CD4-positive, CD25-positive, alpha-beta regulatory T cell (primary cell): ENCODE results near the gene SLC2A13. TPM values are rescaled to one million over a fixed set of nuclear protein-coding genes. Genes with fewer than 3 reads are reported as not detected.

Experiments
- ATAC-seq, 2 donors: fragments of 150-1000 bp; cut with Tn5 transposase; one replicate each; pipeline ENCODE4 v1.10.0; 2021; ENCODE audit warnings: low read depth in 2 of 2, moderate number of reproducible peaks in 2 of 2, moderate library complexity in 1 of 2
- DNase-seq, 3 donors: peaks; one replicate each; pipeline versions ENCODE4 v3.0.0 to v3.0.0-alpha.2; 2012 to 2022; ENCODE audit warnings: mixed read lengths in 1 of 3
- H3K27ac ChIP-seq: one replicate; pipeline ENCODE4 v1.7.0; 2013; ENCODE audit warnings: mild to moderate bottlenecking, low read length; ENCODE audit not compliant: insufficient read depth, poor library complexity, severe bottlenecking
- H3K27me3 ChIP-seq: one replicate; pipeline ENCODE4 v1.7.0; 2013; ENCODE audit warnings: low read length; ENCODE audit not compliant: control insufficient read depth, insufficient read depth
- H3K36me3 ChIP-seq: one replicate; pipeline ENCODE4 v1.7.0; 2013; ENCODE audit warnings: mild to moderate bottlenecking, low read length, moderate library complexity; ENCODE audit not compliant: control insufficient read depth, insufficient read depth
- H3K4me1 ChIP-seq: 2 replicates; pipeline ENCODE4 v1.7.0; 2013; ENCODE audit warnings: mild to moderate bottlenecking, low read length; ENCODE audit not compliant: insufficient read depth, control insufficient read depth, poor library complexity, severe bottlenecking
- H3K4me3 ChIP-seq: one replicate; pipeline ENCODE4 v1.7.0; 2013; ENCODE audit warnings: low read depth, mild to moderate bottlenecking, low read length, moderate library complexity
- H3K9me3 ChIP-seq, 2 experiments: 1 replicate in 1 of 2; 2 replicates in 1 of 2; pipeline ENCODE4 v1.7.0; 2013; ENCODE audit warnings: low read length in 2 of 2, mild to moderate bottlenecking in 1 of 2, moderate library complexity in 1 of 2; ENCODE audit not compliant: control insufficient read depth in 2 of 2
- H3K27ac Mint-ChIP-seq, 3 donors: one replicate each; pipeline ENCODE4 v1.8.0; 2020 to 2022; ENCODE audit warnings: mild to moderate bottlenecking in 3 of 3, mixed read lengths in 3 of 3, moderate library complexity in 2 of 3
- H3K27me3 Mint-ChIP-seq: one replicate; pipeline ENCODE4 v1.8.0; 2022; ENCODE audit warnings: mild to moderate bottlenecking, mixed read lengths
- H3K36me3 Mint-ChIP-seq: one replicate; pipeline ENCODE4 v1.8.0; 2020; ENCODE audit warnings: mixed read lengths
- H3K4me1 Mint-ChIP-seq, 4 donors: one replicate each; pipeline ENCODE4 v1.8.0; 2020 to 2022; ENCODE audit warnings: mixed read lengths in 4 of 4, mild to moderate bottlenecking in 1 of 4
- H3K4me3 Mint-ChIP-seq, 4 donors: one replicate each; pipeline ENCODE4 v1.8.0; 2020 to 2022; ENCODE audit warnings: mild to moderate bottlenecking in 4 of 4, mixed read lengths in 4 of 4, moderate library complexity in 3 of 4
- H3K9me3 Mint-ChIP-seq, 7 donors: one replicate each; pipeline ENCODE4 v1.8.0; 2020 to 2022; ENCODE audit warnings: mixed read lengths in 7 of 7, mild to moderate bottlenecking in 3 of 7, moderate library complexity in 2 of 7
- polyA plus RNA-seq, 4 donors: library from polyadenylated mRNA; unstranded; fragments of 300-500 nt; fragmentation: Illumina TruSeq; gene quantifications; one replicate each; pipeline ENCODE4 v1.2.3, GENCODE V29; 2021
- total RNA-seq: library from RNA; stranded (reverse); gene quantifications from one replicate; pipeline ENCODE4 v1.2.3, GENCODE V29; 2022

SLC2A13 gene
- total and polyA plus RNA-seq, 5 donors from 2014 or later = 0.96 to 4.4 (median 1.9) TPM

- Histone ChIP-seq H3K27ac (no peak overlapping the region), H3K4me1 (no peaks in the 10 kb centered on the region), H3K27me3 (no peaks in the 10 kb centered on the region), H3K36me3 (no peaks in the 10 kb centered on the region), H3K4me3 (no peak overlapping the region), H3K9me3 (no peaks in the 10 kb centered on the region)
- Mint-ChIP-seq H3K36me3 (no peaks in the 10 kb centered on the region), H3K27ac (no peak overlapping the region), H3K27me3 (no peaks in the 10 kb centered on the region), H3K4me3 (no peak overlapping the region), H3K4me1 (no peaks in the 10 kb centered on the region), H3K9me3 (no peaks in the 10 kb centered on the region)
- DNase-seq = no peak
- no peak for ATAC-seq
Measured at GRCh38 chr12:39887856-39888255, 218.0 kb downstream of the SLC2A13 start.

- H3K9me3 Mint-ChIP-seq = peaks cover 0 to 6% (median 0%) of the 10 kb centered on the region in 7 donors
- H3K4me3 ChIP-seq = no peak overlapping the region
- H3K4me3 Mint-ChIP-seq = no peak overlapping the region
- H3K36me3 ChIP-seq = no peaks in the 10 kb centered on the region
- no peak for ATAC-seq
- H3K27ac Mint-ChIP-seq = no peak overlapping the region
- H3K27me3 Mint-ChIP-seq = no peaks in the 10 kb centered on the region
- H3K4me1 Mint-ChIP-seq = no peaks in the 10 kb centered on the region
- no peaks in the 10 kb centered on the region for H3K36me3 Mint-ChIP-seq
- H3K4me1 ChIP-seq = no peaks in the 10 kb centered on the region
- no peak overlapping the region for H3K27ac ChIP-seq
- no peaks in the 10 kb centered on the region for H3K27me3 ChIP-seq
- H3K9me3 ChIP-seq = no peaks in the 10 kb centered on the region
- DNase-seq = no peak
Measured at GRCh38 chr12:39886106-39886505, 219.8 kb downstream of the SLC2A13 start.

- Histone ChIP-seq H3K27me3 (no peaks in the 10 kb centered on the region), H3K9me3 (peaks cover 0 to 2% of the 10 kb centered on the region in 2 experiments), H3K4me3 (no peak overlapping the region), H3K27ac (no peak overlapping the region), H3K36me3 (no peaks in the 10 kb centered on the region), H3K4me1 (no peaks in the 10 kb centered on the region)
- Mint-ChIP-seq H3K9me3 (peaks cover 0 to 13% (median 2%) of the 10 kb centered on the region in 7 donors), H3K4me1 (no peaks in the 10 kb centered on the region), H3K27me3 (no peaks in the 10 kb centered on the region), H3K36me3 (no peaks in the 10 kb centered on the region), H3K4me3 (no peak overlapping the region), H3K27ac (no peak overlapping the region)
- no peak for ATAC-seq
- no peak for DNase-seq
Measured at GRCh38 chr12:39884616-39885125, 221.2 kb downstream of the SLC2A13 start.

GRCh38 chr12:39883411-39883810, 222.5 kb downstream of the SLC2A13 start:
- Mint-ChIP-seq H3K27ac (no peak overlapping the region), H3K4me3 (no peak overlapping the region), H3K4me1 (no peaks in the 10 kb centered on the region), H3K27me3 (no peaks in the 10 kb centered on the region), H3K9me3 (peaks cover 0 to 13% (median 3%) of the 10 kb centered on the region in 7 donors), H3K36me3 (peaks cover under 1% of the 10 kb centered on the region)
- Histone ChIP-seq H3K4me3 (no peak overlapping the region), H3K9me3 (peaks cover 6 to 9% of the 10 kb centered on the region in 2 experiments), H3K27ac (no peak overlapping the region), H3K36me3 (no peaks in the 10 kb centered on the region), H3K4me1 (no peaks in the 10 kb centered on the region), H3K27me3 (no peaks in the 10 kb centered on the region)
- DNase-seq (no peak), ATAC-seq (no peak)

GRCh38 chr12:39878753-39879152, 227.1 kb downstream of the SLC2A13 start:
- H3K27ac ChIP-seq = no peak overlapping the region
- H3K9me3 Mint-ChIP-seq = peaks cover 0 to 16% (median 10%) of the 10 kb centered on the region in 7 donors

GRCh38 chr12:39875721-39876120, 230.2 kb downstream of the SLC2A13 start:
- no peak overlapping the region for H3K27ac Mint-ChIP-seq
- Histone ChIP-seq H3K9me3 (peaks cover 9 to 15% of the 10 kb centered on the region in 2 experiments), H3K4me3 (no peak overlapping the region), H3K36me3 (no peaks in the 10 kb centered on the region), H3K27ac (no peak overlapping the region), H3K27me3 (no peaks in the 10 kb centered on the region), H3K4me1 (no peaks in the 10 kb centered on the region)
- peaks cover 0 to 11% (median 6%) of the 10 kb centered on the region in 7 donors for H3K9me3 Mint-ChIP-seq
- no peak overlapping the region for H3K4me3 Mint-ChIP-seq
- DNase-seq (no peak), ATAC-seq (no peak)
- H3K36me3 Mint-ChIP-seq = peaks cover 7% of the 10 kb centered on the region
- no peaks in the 10 kb centered on the region for H3K27me3 Mint-ChIP-seq
- no peaks in the 10 kb centered on the region for H3K4me1 Mint-ChIP-seq

More at GRCh38 chr12:39878753-39879152, 227.1 kb downstream of the SLC2A13 start:
- Mint-ChIP-seq H3K36me3 (peaks cover 7% of the 10 kb centered on the region), H3K27me3 (no peaks in the 10 kb centered on the region), H3K27ac (no peak overlapping the region), H3K4me3 (no peak overlapping the region), H3K4me1 (no peaks in the 10 kb centered on the region)
- Histone ChIP-seq H3K9me3 (peaks cover 9 to 15% of the 10 kb centered on the region in 2 experiments), H3K4me1 (no peaks in the 10 kb centered on the region), H3K36me3 (no peaks in the 10 kb centered on the region), H3K27me3 (no peaks in the 10 kb centered on the region), H3K4me3 (no peak overlapping the region)
- DNase-seq = no peak
- ATAC-seq = no peak

GRCh38 chr12:39874785-39875184, 231.1 kb downstream of the SLC2A13 start:
- Mint-ChIP-seq H3K4me1 (no peaks in the 10 kb centered on the region), H3K9me3 (peaks cover 0 to 8% (median 5%) of the 10 kb centered on the region in 7 donors)

GRCh38 chr12:39873065-39873464, 232.8 kb downstream of the SLC2A13 start:
- Mint-ChIP-seq H3K27me3 (no peaks in the 10 kb centered on the region), H3K4me1 (no peaks in the 10 kb centered on the region), H3K4me3 (no peak overlapping the region), H3K36me3 (peaks cover 8% of the 10 kb centered on the region), H3K27ac (no peak overlapping the region), H3K9me3 (peaks cover 0 to 4% (median 1%) of the 10 kb centered on the region in 7 donors)
- no peak overlapping the region for H3K4me3 ChIP-seq
- H3K36me3 ChIP-seq = no peaks in the 10 kb centered on the region
- no peaks in the 10 kb centered on the region for H3K27me3 ChIP-seq
- no peak overlapping the region for H3K27ac ChIP-seq
- ATAC-seq (no peak), DNase-seq (no peak)
- peaks cover under 1 to 5% of the 10 kb centered on the region in 2 experiments for H3K9me3 ChIP-seq
- no peaks in the 10 kb centered on the region for H3K4me1 ChIP-seq

More at GRCh38 chr12:39874785-39875184, 231.1 kb downstream of the SLC2A13 start:
- no peaks in the 10 kb centered on the region for H3K4me1 ChIP-seq
- no peaks in the 10 kb centered on the region for H3K36me3 ChIP-seq
- no peak overlapping the region for H3K27ac Mint-ChIP-seq
- DNase-seq (no peak), ATAC-seq (no peak)
- H3K4me3 Mint-ChIP-seq = no peak overlapping the region
- peaks cover 10% of the 10 kb centered on the region for H3K36me3 Mint-ChIP-seq
- H3K27me3 Mint-ChIP-seq = no peaks in the 10 kb centered on the region
- H3K9me3 ChIP-seq = peaks cover 8 to 15% of the 10 kb centered on the region in 2 experiments
- H3K27ac ChIP-seq = no peak overlapping the region
- no peaks in the 10 kb centered on the region for H3K27me3 ChIP-seq
- no peak overlapping the region for H3K4me3 ChIP-seq
